ENCODE results near the gene KRTAP10-9.
"Not testable (repeated sequence)": the region's sequence is repeated elsewhere in the genome, so short reads cannot be mapped to it uniquely, and the experiment has no call there.

Gene KRTAP10-9, protein sequence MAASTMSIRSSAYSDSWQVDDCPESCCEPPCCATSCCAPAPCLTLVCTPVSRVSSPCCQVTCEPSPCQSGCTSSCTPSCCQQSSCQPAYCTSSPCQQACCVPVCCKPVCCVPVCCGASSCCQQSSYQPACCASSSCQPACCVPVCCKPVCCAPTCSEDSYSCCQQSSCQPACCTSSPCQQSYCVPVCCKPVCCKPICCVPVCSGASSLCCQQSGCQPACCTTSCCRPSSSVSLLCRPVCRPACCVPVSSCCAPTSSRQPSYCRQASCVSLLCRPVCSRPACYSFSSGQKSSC

DNA sequence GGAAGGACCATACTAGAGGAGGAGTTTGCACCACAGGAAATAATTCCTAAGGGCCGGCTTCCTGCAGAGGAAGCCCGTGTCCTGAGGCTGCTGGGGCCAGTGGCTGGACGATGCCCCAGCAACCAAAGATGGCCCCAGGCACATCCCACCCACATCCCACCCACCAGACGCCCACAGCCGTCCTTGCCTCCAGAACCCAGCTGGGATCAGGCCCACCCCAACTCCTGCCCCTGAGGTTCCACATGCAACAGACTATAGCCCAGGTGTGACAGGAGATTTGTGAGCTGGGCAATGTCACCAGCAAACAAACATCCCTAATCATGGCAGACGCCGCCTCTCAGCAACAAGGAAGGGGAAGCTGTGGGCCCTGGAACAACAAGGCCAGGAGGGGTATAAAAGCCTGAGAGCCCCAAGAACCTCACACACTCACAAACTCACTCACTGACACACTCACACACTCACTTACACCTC is at the start of gene KRTAP10-9:
Gene KRTAP10-9, plus strand, starts transcription at position 421 of the 471 bp plus-strand sequence. CDS start 79 bp downstream, outside the sequence.
- DNase-seq (ENCODE audit: low spot score) = no peak

DNA sequence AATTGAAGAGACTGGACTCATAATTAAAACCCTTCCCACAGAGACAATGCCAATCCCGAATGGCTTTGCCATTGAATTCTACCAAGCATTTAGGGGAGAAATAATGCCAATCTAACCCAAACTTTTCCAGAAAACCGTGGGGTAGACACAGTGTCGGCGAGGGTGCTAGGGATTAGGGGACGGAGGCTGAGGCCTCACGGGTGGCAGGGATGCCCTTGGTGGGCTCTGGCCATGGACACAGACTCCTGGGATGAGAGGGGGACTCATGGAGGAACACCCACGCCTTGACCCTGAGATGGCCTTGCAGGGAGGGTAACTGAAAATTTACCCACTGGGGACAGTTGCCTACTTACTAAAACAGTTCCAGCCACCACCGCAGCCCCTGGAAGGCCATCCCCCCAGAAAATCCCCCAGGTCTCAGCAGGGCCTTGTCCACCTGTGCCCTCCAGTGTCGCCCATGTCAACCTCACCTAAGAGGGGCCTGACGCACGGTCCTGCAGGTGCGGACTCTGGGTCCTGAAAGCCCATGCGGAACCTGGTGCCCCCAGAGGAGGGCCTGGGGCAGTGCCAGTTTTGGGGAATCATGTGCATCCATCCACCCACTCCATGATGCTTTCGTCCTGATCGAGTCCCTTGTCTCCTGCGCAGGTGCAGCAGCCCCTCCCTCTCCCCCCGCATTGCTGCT is 48.4 kb upstream of the KRTAP10-9 start:
- no peak for DNase-seq (ENCODE audit: low spot score)

DNA sequence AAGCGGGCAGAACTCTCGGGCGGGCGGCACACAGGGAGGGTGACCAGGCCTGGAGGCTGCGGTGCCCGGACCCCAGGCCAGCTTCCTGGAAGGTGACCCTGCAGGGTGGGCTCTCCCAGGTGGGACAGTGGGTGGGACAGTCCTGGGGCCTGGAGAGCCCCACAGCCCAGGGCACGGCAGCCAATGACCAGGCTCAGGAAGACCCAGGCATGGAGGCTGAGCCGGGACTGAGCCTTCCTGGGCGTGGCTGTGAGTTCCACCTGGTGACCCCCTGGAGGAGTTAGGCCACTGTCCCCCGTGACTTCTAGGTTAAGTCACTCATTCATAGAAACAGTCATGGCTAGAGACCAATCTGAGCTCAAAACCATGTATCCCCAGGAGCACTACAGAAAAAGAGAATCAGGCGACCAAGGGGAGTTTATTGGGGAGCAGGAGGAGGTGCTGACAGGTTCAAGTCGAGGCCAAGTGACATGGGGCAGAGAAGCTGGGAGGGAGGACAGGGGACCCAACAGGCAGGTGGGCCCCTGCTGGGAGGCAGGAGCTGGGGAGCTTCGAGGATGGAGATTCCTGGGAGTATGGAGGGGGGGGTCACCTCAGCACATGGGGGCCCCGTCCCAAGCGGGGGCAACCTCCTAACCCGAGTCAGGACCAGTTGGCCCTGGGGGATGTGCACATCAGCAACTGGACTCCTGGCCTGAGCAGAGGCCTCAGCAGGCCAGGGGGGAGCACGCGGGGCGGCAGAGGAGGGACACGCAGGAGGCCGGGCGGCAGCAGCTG is 47.6 kb upstream of the KRTAP10-9 start:
- no peak for DNase-seq (ENCODE audit: low spot score)

DNA sequence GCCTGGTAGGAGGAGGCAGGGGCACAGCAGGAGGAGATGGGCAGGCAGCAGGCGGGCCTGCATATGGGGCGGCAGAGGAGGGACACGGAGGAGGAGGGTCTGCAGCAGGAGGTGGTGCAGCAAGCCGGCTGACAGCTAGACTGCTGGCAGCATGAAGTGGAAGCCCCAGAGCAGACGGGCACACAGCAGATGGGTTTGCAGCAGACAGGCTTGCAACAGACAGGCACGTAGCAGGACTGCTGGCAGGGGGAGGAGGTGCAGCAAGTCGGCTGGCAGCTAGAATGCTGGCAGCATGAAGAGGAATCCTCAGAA is 47.1 kb upstream of the KRTAP10-9 start:
- DNase-seq (ENCODE audit: low spot score) = no peak

DNA sequence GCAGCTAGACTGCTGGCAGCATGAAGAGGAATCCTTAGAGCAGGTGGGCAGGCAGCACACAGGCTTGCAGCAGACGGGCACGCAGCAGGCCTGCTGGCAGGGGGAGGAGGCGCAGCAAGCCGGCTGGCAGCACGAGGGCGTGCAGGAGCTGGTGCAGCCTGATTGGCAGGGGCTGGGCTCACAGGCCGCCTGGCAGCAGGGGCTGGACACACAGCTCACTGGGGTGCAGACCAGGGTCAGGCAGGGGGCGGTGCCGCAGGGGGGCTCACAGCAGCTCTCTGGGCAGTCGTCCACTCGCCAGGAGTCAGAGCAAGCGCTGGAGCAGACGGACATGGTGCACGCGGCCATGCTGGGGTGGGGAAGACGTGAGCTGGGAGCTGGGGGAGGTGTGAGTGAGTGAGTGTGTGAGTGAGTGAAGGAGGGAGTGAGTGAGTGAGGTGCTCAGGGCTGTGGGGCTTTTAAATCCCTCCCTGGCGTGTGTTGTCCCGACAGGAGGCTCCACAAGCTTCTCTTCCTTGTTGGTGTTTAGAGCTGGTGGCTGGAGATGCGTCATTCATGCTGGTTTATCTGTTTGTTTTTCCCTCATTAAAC is 46.6 kb upstream of the KRTAP10-9 start, which contains the start of gene KRTAP10-5:
Gene KRTAP10-5, minus strand, starts transcription at position 374 of the 591 bp plus-strand sequence. Its CDS starts 26 bp downstream, at position 348.
- DNase-seq (ENCODE audit: low spot score) = not testable (repeated sequence)

DNA sequence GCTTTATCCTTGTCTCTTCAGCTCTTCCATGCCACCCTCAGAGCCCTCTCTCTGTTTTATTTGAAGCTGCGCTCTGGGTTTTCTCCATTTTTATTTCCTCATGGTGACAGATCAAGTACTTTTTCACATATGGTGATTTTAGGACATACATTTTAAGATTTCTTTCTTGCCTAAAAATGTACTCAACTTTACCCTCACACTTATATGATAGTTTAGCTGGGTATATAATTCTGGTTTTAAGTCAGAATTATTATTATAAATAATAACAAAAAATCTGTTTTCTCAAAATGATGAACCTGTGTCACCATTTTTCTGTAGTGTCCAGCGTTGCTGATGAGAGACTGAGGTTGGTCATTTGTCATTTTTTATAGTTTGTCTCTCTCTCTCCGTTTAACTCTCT is 45.7 kb upstream of the KRTAP10-9 start:
- DNase-seq (ENCODE audit: low spot score) = no peak

DNA sequence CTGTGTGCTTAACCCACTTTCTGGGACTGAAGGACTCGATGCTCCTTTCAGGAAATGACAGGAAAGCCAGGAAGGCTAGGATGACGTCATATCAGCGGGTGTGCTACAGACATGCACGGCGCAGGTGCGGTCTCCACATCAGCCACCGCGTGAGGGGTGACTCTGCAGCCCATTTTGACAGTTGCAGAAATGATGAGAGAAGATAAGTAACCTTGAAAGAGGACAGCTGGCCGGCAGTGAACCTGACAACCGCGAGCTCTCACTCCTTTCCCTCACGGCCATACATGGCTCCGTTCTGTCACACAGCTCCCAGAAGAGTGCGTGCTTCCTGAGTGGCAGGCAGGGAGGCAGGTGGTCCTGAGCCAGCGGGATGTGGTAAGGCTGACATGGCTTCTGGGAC is 44.8 kb upstream of the KRTAP10-9 start:
- no peak for DNase-seq (ENCODE audit: low spot score)

DNA sequence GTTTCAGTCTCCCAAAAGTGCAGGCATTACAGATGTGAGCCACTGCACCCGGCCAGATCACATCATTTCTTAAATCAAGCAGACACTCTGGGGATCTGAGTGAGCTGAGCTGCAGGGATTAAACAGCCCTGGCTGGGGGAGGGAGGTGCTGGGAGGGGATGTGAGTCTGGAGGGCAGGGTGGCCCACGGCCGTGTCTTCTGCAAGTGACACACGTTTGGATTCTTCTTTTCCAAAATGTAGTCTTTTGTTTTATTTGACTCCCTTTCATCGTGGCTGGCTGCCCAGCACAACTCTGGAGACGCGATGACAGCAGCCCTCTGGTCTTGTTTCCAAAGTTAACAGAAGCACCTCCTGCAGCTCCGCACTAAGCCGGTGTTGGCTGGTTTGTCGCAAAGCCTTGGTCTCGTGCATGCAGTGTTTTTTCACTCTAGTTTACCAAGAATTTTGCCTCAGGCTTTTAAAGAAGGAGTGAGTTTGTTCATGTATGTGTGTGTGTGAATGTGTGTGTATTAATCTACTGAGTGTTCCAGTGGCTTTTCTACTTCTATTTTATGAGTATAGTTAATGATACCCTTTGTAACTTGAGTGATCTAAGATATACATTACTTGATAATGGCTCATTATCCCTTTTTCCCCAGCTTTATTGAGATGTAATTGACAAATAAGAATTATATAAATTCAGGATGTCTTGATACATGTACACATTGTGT is 43.6 kb upstream of the KRTAP10-9 start:
- DNase-seq (ENCODE audit: low spot score) = no peak

DNA sequence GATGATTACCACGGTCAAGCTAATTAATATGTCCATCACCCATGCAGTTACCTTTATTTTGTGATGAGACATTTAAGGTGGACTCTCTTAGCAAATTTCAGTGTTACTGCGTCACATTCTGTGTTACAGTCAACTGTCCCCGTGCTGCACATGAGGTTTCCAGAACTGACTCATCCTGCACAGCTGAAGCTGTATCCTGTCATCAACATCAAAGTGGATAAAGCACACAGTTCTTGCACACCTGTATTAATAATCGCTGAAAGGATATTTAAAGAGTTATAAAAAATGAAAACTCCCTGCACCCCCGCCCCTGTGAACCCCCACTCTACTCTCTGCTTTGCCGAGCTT is 43.1 kb upstream of the KRTAP10-9 start:
- DNase-seq (ENCODE audit: low spot score) = no peak

DNA sequence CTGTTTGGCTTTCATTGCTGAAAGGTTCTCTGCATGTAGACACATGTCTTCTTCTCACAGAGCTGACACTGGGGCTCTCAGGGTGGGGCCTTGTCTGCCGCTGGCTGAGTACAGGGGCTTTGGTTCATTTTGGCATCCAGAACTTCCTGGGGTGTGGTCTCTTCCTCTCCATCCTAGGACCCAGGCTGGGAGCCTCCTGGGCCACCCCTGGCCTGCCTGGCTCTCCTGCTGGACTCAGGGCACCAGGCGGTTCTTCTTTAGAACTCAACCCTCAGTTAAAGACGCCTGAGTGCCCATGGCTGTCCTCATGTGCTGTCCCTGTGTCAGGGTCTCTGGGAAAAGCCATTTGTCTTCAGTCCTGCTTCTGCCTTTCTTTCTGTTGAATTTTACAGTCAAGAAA is 41.0 kb upstream of the KRTAP10-9 start:
- no peak for DNase-seq (ENCODE audit: low spot score)

DNA sequence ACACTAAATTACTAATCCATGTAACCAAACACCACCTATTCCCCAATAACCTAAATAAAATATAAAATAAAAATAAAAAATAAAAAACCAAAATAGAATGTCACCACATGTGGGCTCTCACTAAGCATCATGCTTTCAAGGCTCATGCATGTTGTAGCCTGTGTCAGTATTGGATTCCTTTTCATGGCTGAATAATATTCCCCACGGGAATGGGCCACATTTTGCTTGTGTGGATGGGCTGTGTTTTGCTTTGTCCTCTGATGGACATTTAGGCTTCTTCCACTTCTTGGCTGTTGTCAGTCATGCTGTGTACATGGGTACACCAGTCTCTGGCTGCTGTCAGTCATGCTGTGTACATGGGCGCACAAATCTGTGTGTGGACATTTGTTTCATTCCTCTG is 37.8 kb upstream of the KRTAP10-9 start:
- no peak for DNase-seq (ENCODE audit: low spot score)

DNA sequence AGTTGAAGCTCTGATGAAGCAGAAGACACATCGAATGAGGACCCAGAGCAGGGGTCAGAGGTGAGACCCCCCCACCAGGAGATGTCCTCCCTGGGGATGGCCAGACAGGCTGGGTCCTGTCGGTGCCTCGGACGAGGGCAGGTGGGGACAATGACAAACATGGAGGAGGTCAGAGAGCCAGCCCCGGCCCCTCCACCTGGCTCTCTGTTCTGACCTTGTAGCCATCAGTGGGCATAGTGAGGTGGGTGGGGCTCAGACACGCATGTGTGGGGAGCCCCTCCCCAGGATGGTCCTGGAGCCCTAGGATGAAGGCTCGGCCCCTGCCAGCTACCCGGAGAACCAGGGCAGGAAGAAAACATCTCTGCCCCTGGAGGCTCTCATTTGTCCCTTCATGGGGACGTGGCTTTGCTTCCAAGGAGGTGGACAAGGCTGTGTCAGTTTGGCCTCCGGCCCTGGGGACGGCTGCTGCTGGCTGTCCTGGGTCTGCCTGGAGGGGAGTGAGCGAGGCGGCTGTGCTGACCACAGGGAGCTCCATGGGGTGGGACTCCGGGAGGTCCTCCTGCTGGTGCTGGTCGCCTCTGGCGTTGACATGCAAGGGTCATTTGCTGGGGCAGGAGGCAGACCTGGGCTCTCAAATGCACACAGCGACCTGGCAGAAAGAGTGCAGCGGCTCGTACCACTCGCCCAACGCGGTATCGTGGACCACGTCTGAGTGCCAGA is 37.1 kb upstream of the KRTAP10-9 start:
- DNase-seq (ENCODE audit: low spot score) = no peak

DNA sequence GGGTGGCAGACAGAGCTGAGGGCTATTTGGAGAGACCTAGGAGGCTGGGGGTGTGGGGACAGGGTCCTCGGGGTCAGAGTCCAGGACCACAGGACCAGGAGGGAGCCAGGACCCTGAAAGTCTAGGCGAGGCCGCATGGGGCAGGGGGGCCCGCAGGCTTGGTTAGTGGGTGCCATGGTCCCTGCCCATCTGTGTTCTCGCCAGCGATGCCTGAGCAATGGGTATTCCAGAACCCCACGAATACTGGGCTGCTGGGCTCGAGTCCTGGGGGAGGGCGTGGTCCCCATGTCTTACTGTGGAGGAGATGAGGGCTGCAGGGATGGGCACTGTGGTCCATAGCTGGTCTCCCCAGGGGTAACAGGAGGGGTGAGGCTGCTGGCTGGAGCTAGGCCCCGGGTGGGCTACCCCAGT is 36.6 kb upstream of the KRTAP10-9 start:
- DNase-seq (ENCODE audit: low spot score) = no peak

DNA sequence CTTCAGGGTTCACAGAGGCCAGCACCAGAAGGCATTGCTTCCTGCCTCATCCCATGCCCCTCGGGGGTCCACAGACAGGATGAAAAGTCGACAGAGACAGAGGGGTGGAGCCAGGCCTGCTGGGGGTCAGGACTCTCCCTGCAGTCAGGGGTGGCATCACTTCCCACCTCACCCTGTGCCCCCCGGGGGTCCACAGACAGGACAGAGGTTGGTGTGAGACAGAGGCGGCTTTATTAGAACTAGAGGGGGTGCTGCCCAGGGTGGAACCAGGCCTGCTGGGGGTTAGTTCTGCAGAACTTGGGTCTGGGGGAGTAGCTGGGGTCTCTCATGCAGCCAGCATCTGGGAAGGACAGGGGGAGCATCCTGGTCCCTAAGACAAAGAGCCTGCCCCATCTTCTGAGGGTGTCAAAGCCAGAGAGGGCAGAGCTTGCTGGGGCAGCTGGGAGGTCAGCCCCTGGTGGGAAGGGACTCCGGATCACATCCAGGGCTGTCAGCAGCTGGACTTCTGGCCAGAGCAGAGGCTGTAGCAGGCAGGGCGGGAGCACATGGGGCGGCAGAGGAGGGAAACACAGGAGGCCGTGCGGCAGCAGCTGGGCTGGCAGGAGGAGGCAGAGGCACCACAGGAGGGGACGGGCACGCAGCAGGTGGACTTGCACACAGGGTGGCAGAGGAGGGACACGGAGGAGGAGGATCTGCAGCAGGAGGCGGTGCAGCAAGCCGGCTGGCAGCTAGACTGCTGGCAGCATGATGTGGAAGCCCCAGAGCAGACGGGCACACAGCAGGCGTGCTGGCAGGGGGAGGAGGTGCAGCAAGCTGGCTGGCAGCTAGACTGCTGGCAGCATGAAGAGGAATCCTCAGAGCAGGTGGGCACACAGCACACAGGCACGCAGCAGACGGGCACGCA is 35.7 kb upstream of the KRTAP10-9 start:
- DNase-seq (ENCODE audit: low spot score) = not testable (repeated sequence)

DNA sequence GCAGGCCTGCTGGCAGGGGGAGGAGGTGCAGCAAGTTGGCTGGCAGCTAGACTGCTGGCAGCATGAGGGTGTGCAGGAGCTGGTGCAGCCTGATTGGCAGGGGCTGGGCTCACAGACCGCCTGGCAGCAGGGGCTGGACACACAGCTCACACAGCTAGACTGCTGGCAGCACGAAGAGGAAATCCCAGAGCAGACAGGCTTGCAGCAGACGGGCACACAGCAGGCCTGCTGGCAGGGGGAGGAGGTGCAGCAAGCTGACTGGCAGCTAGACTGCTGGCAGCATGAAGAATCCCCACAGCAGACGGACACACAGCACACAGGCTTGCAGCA is 35.1 kb upstream of the KRTAP10-9 start:
- not testable (repeated sequence) for DNase-seq (ENCODE audit: low spot score)

DNA sequence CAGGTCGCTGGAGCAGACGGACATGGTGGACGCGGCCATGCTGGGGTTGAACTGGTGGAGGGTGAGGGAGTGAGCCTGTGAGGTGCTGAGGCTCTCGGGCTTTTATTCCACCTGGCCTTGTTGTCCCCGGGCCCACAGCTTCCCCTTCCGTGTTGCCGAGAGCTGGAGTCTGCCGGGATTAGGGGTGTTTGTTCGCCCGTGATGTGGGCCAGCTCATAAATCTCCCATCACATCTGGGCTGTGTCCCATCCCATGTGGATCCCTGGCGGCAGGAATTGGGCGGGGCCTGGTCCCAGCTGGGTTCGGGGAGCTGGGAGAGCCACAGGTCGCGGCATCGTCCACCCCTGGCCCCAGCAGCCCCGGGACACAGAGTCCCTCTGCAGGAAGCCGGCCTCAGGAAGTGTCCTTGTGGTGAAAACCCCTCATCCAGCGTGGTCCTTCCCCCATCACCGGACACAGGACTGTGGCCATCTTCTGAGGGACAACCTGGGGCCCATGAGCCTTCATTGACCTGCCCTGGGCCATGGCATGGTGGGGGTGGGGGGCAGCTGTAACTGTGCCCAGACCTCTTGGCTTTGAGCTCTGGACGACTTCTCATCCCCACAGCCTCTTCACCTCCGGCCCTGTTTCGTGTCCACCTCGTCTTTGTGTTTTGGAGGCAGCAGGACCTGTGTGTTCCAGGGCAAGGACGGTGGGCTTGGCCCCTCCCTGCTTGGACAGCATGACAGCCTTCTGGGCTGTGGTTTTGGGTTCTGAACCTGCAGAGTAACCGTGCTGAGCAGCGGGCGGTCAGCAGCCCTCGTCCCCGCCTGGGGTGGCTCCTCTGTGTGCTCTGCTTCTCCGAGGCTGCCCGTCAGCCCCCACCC is 34.2 kb upstream of the KRTAP10-9 start, which contains the start of gene KRTAP10-6:
Gene KRTAP10-6, minus strand, starts transcription at position 60 of the 866 bp plus-strand sequence. Its CDS starts 21 bp downstream, at position 39.
- no peak for DNase-seq (ENCODE audit: low spot score)

DNA sequence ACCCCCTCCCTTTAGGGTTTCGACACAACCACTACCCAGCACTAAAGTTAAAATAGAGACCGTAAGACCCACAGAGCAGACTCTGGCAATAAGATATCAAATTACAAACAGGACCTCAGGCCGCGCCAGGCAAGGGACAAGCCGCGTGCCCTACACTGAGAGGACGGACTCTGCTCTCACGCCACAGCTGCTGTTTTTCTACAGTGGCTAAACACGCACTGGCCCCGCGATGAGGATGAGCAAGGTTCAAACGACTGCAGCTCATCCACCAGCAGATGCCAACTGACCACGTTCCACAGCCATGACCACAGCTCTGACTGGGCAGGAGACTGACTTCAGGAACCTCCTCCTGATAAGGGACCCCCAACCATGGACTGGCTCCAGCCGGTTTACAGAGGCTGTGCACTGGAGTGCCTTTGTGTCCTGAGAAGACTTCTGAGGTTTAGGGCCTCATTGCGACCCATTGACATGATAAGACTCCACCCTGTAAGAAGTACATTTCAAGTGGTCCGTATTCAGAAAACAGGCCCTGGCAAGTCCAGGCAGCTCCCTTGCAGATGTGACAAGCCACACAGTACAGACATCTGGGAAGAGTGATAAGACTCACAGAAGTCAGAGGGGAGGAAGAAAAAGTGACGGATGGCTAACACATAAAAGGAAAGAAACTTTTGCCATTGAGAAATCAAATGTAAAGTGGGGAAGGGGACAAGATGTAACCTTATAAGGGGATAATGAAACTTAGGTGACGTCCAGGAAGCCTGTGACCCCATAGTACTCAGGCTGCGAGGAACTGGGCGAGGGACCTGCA is 33.1 kb upstream of the KRTAP10-9 start:
- no peak for DNase-seq (ENCODE audit: low spot score)

DNA sequence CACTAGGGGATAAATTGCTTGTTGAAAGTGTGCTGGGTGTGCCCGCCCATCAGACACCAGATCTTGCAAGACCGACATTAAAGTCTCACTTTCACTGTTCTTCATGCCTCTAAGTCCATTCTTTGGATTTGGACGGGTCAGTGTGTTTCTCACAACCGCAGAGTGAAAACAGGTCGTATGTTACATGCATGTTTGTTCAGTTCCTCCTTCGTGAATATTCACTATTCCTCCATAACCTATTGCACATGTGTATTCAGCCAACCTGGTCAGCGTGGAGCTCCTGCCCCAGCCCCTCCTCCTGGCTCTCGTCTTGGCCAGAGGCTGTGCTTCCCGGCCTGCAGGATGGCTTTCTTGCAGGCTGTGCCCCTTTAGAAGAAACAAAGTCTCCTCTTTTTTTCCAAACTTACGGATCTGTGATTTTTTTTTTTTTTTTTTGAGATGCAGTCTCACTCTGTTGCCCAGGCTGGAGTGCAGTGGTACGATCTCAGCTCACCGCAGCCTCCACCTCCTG is 32.4 kb upstream of the KRTAP10-9 start:
- no peak for DNase-seq (ENCODE audit: low spot score)

Data from pons (tissue), 1 donor.